Tibial nerve (tissue), 4 donors: ENCODE measurements around the gene INTS1. TPM values are rescaled to one million over a fixed set of nuclear protein-coding genes. Genes with fewer than 3 reads are reported as not detected.

Source experiments
- DNase-seq, 2 donors: peaks; one replicate each; pipeline ENCODE4 v3.0.0-alpha.2; 2019; ENCODE audit warnings: low spot score in 2 of 2
- H3K27ac ChIP-seq, 4 donors: fragments of 200-600 bp; sonication (generic) in 3 of 4; one replicate each; pipeline ENCODE4 v1.5.1; 2017 to 2019; ENCODE audit warnings: mild to moderate bottlenecking in 1 of 4
- H3K27me3 ChIP-seq, 2 donors: fragments of 200-600 bp; sonication (generic) in 1 of 2; one replicate each; pipeline versions ENCODE4 v1.5.1 to v1.6.0; 2017 to 2019
- H3K36me3 ChIP-seq, 3 donors: fragments of 200-600 bp; sonication (generic); one replicate each; pipeline ENCODE4 v1.5.1; 2018 to 2019
- H3K4me1 ChIP-seq, 4 donors: fragments of 200-600 bp; sonication (generic) in 3 of 4; one replicate each; pipeline ENCODE4 v1.5.1; 2017 to 2019
- H3K4me3 ChIP-seq, 4 donors: fragments of 200-600 bp; sonication (generic) in 3 of 4; one replicate each; pipeline ENCODE4 v1.5.1; 2017 to 2019; ENCODE audit warnings: mild to moderate bottlenecking in 1 of 4, moderate library complexity in 1 of 4
- H3K9me3 ChIP-seq, 4 donors: fragments of 200-600 bp; sonication (generic) in 3 of 4; one replicate each; pipeline ENCODE4 v1.5.1; 2017 to 2019
- EP300 ChIP-seq, 2 donors: sonication (generic); formaldehyde crosslinking; IDR thresholded peaks; one replicate each; pipeline ENCODE4 v1.6.1; 2017; ENCODE audit warnings: antibody characterized with exemption in 2 of 2, mild to moderate bottlenecking in 1 of 2
- POLR2A ChIP-seq, 2 donors: fragments of 450-650 bp; IDR thresholded peaks; one replicate each; pipeline ENCODE4 v1.6.1; 2017; ENCODE audit warnings: antibody characterized with exemption in 2 of 2, mild to moderate bottlenecking in 2 of 2, moderate library complexity in 2 of 2
- WGBS, 2 donors: methylation state at CpG; one replicate each; pipeline ENCODE4 v1.1.5; 2018; 5-methylcytosine and 5-hydroxymethylcytosine counted together
- total RNA-seq, 4 donors: library from RNA; depleted of rRNA; stranded (reverse); fragments of >200 nt; gene quantifications; one replicate each; pipeline ENCODE4 v1.1.0, GENCODE V29; 2016
- TF ChIP-seq, protein P1 (sequence below), 5 experiments: fragments of 200-600 bp in 3 of 5; fragments of 450-650 bp in 2 of 5; sonication (generic) in 3 of 5; IDR thresholded peaks; one replicate each; pipeline ENCODE4 v1.5.1; 2016 to 2019; ENCODE audit warnings: antibody characterized with exemption in 5 of 5, mild to moderate bottlenecking in 3 of 5, moderate library complexity in 2 of 5

The INTS1 gene
- total RNA-seq, 4 donors from 2014 or later: 45.7 to 81.6 (median 52.3) TPM

DNA sequence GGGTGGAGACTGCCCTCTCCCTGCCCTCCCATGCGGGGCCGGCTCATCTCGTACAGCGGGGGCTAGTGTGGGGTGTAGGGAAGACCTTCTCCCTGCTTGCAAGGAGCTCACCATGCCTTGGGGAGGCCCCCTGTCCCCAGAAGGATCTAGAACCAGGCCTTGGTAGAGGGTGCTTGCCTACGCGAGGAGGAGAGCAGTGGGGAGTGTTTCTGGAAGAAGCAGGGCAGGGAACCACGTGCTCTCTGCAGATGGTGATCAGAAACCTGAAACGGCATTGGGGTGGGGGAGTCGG, 29.0 kb upstream of the INTS1 start:
- Histone ChIP-seq H3K9me3 (no peaks in the 10 kb centered on the region), H3K4me3 (peak overlapping the region; percentile 3 to 86 (median 62)), H3K4me1 (peaks cover 0 to 66% (median 45%) of the 10 kb centered on the region in 4 donors), H3K27me3 (no peaks in the 10 kb centered on the region), H3K36me3 (no peaks in the 10 kb centered on the region), H3K27ac (peak overlapping the region; percentile 88 to 100 (median 98))
- no peak for DNase-seq
- TF ChIP-seq EP300 (IDR thresholded peaks at IDR 0.05): no peak
- no peak for TF ChIP-seq POLR2A (IDR thresholded peaks at IDR 0.05)
- TF ChIP-seq, protein P1, sequence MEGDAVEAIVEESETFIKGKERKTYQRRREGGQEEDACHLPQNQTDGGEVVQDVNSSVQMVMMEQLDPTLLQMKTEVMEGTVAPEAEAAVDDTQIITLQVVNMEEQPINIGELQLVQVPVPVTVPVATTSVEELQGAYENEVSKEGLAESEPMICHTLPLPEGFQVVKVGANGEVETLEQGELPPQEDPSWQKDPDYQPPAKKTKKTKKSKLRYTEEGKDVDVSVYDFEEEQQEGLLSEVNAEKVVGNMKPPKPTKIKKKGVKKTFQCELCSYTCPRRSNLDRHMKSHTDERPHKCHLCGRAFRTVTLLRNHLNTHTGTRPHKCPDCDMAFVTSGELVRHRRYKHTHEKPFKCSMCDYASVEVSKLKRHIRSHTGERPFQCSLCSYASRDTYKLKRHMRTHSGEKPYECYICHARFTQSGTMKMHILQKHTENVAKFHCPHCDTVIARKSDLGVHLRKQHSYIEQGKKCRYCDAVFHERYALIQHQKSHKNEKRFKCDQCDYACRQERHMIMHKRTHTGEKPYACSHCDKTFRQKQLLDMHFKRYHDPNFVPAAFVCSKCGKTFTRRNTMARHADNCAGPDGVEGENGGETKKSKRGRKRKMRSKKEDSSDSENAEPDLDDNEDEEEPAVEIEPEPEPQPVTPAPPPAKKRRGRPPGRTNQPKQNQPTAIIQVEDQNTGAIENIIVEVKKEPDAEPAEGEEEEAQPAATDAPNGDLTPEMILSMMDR (IDR thresholded peaks at IDR 0.05): no peak
- 56 to 58% methylated on average over 6 to 9 of the region's 9 CpGs for WGBS, 2 donors

DNA sequence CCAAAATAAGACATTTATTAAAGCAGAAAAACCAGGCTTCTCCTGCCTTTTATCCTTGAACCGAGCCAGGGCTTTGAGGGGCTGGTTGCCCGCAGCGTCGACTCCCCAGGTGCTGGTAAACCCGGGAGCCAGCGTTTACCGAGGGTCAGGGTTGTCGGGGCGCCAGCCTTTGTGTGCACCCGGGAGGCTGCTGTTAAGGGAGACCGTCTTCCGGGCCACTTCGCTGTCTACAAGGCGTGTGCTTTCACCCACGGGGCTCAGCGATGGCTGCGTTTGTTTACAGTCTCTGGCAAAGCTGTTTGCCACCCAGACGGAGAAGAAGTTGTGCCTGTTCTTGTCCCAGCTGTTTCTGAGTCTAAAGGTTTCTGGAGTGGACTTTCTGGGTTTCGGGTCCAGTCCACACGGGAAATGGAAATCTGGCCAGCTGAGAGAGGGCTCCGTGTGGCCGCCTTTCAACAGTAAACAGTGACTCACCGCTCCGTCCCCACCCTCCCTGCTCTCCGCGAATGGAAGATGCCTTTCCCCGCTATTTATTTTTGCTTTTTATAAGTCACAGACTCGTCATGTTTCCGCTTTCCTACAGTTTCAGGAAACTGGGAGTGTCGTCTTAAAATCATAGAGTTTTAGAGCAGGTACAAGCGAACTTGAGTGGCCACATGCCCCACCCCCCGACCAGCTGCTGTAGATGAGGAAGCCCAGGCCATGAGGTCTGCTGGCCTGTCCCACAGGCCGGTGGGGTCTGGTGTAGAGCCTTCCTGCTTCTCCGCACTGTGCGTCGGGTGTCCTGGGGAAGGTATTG, 28.5 kb upstream of the INTS1 start:
- Histone ChIP-seq H3K36me3 (no peaks in the 10 kb centered on the region), H3K27me3 (no peaks in the 10 kb centered on the region), H3K9me3 (no peaks in the 10 kb centered on the region), H3K4me1 (peaks cover 0 to 61% (median 42%) of the 10 kb centered on the region in 4 donors), H3K27ac (peak overlapping the region; percentile 88 to 100 (median 98)), H3K4me3 (peak overlapping the region; percentile 56 to 86 (median 62))
- WGBS, 2 donors: 6 to 9% methylated on average over 17 to 34 of the region's 36 CpGs
- TF ChIP-seq, protein P1 (IDR thresholded peaks at IDR 0.05): no peak
- TF ChIP-seq EP300 (IDR thresholded peaks at IDR 0.05): peak in 1 of 2 donors; percentile 95
- peak; percentile 49 to 67 for TF ChIP-seq POLR2A (IDR thresholded peaks at IDR 0.05)
- peak; percentile 66 to 84 for DNase-seq

DNA sequence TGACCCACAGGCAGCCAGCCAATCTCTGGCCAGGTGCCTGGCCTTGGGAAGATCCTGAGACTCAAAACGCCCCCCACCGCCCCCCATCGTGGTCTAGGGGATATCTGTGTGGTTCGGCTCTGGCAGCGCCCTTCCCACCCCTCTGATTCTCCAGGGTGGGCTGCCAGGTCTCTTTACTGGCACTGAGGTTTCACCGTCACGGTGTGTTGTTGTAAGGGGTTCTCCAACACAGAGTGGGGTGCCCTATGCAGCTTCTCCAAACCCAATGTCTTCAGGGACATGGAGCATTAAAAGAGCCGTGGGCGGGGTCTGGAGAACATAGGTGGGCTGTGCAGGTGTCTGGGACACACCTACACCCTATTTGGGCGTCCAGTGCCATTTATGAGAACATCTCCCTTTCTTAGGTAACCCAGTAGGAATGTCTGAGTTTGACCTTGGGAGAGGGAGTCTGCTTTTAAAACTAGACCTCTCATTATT, 27.8 kb upstream of the INTS1 start:
- peaks cover 0 to 56% (median 40%) of the 10 kb centered on the region in 4 donors for H3K4me1 ChIP-seq
- TF ChIP-seq, protein P1 (IDR thresholded peaks at IDR 0.05): no peak
- TF ChIP-seq POLR2A (IDR thresholded peaks at IDR 0.05) (no peak), EP300 (IDR thresholded peaks at IDR 0.05) (no peak)
- 47 to 51% methylated on average over 10 of the region's 10 CpGs for WGBS, 2 donors

DNA sequence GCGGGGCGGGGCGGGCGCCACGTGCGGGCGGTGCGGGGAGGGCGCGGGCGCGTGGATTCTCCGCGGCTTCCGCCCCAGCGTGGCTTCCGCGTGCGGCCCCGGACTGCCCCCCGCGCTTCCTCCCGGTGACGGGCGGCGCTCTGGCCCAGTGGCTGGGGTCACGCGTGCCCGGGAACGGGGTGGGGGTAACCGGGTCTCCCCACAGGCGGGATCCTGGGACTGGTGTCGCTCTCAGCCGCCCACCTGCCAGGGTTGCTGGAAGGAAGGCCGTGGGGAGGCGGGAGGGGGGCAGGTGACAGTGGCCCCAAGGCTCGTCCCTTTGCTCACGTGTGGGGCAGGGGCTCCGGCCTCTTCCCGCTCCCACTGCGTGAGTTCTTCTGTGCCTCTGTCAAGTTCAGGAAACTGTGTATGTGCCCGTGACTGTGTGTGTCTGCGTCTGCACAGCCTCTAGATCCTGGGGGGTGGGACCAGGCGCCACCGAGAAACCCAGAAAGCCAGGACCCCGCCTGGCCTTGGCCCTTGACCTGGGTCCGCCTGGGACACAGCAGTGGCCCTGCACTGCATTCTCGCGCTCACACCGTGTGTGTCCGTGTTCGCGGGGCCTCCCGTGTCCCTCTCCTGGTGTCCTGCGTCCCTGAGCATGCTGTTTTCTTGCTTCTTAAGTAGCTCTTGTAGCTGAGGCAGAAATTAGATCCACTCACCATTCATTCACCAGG, 27.2 kb upstream of the INTS1 start:
- no peaks in the 10 kb centered on the region for H3K9me3 ChIP-seq
- TF ChIP-seq, protein P1 (IDR thresholded peaks at IDR 0.05): no peak
- TF ChIP-seq EP300 (IDR thresholded peaks at IDR 0.05): peak in 1 of 2 donors; percentile 59
- TF ChIP-seq POLR2A (IDR thresholded peaks at IDR 0.05): peak in 1 of 2 donors; percentile 27
- WGBS, 2 donors: 8 to 10% methylated on average over 13 to 17 of the region's 55 CpGs
- DNase-seq: peak in 1 of 2 donors; percentile 41
- H3K4me1 ChIP-seq: peaks cover 0 to 50% (median 34%) of the 10 kb centered on the region in 4 donors
- H3K27me3 ChIP-seq: no peaks in the 10 kb centered on the region
- H3K36me3 ChIP-seq: no peaks in the 10 kb centered on the region
- peak overlapping the region; percentile 88 to 100 (median 98) for H3K27ac ChIP-seq
- peak overlapping the region; percentile 56 to 86 (median 62) for H3K4me3 ChIP-seq

More for the DNA sequence above, 27.8 kb upstream of the INTS1 start:
- peak in 1 of 2 donors; percentile 23 for DNase-seq
- H3K9me3 ChIP-seq: no peaks in the 10 kb centered on the region
- H3K4me3 ChIP-seq: peak overlapping the region; percentile 56 to 86 (median 62)
- H3K27ac ChIP-seq: peak overlapping the region; percentile 88 to 100 (median 98)
- no peaks in the 10 kb centered on the region for H3K36me3 ChIP-seq
- no peaks in the 10 kb centered on the region for H3K27me3 ChIP-seq
